Kidney epithelial cell (primary cell): ENCODE data around the gene LIPM. TPM values are rescaled to one million over a fixed set of nuclear protein-coding genes. Genes with fewer than 3 reads are reported as not detected.

Source experiments
- DNase-seq: peaks from one replicate; pipeline ENCODE4 v3.0.0-alpha.2; 2010; ENCODE audit warnings: low read depth
- H3K27me3 ChIP-seq: 2 replicates; pipeline ENCODE4 v1.6.0; 2011; ENCODE audit warnings: low read length; ENCODE audit not compliant: control insufficient read depth, insufficient read depth
- H3K36me3 ChIP-seq: 2 replicates; pipeline ENCODE4 v1.5.1; 2011; ENCODE audit warnings: low read length; ENCODE audit not compliant: control insufficient read depth, insufficient read depth
- H3K4me3 ChIP-seq: 2 replicates; pipeline ENCODE4 v1.5.1; 2011; ENCODE audit warnings: low read depth, mild to moderate bottlenecking, control low read depth, low read length
- CTCF ChIP-seq: IDR thresholded peaks from 2 replicates; pipeline ENCODE4 v1.5.1; 2011; ENCODE audit warnings: mild to moderate bottlenecking, moderate library complexity, low read length, control low read depth, inconsistent platforms; ENCODE audit not compliant: insufficient read depth, poor library complexity, severe bottlenecking
- total RNA-seq: library from RNA; depleted of rRNA; stranded (reverse); fragments of >200 nt; gene quantifications from 2 replicates; pipeline ENCODE4 v1.2.3, GENCODE V29; 2015

The LIPM gene
- total RNA-seq, 1 donor from 2014 or later: not detected

- DNase-seq: no peak
- no peaks in the 10 kb centered on the region for H3K36me3 ChIP-seq
- no peaks in the 10 kb centered on the region for H3K27me3 ChIP-seq
- no peak for TF ChIP-seq CTCF
- no peak overlapping the region for H3K4me3 ChIP-seq
These were observed 62.8 kb downstream of the LIPM start for GRCh38 chr10:88865281-88865876.

GRCh38 chr10:88866454-88866853 lies 63.9 kb downstream of the LIPM start:
- DNase-seq: no peak
- Histone ChIP-seq H3K27me3 (no peaks in the 10 kb centered on the region), H3K36me3 (no peaks in the 10 kb centered on the region)

GRCh38 chr10:88870089-88870488 lies 67.6 kb downstream of the LIPM start:
- DNase-seq: no peak
- no peaks in the 10 kb centered on the region for H3K27me3 ChIP-seq
- H3K36me3 ChIP-seq: no peaks in the 10 kb centered on the region
- TF ChIP-seq CTCF: no peak
- no peak overlapping the region for H3K4me3 ChIP-seq

More at GRCh38 chr10:88866454-88866853, 63.9 kb downstream of the LIPM start:
- no peak overlapping the region for H3K4me3 ChIP-seq
- no peak for TF ChIP-seq CTCF

Other genes with a start within 250 kb of the LIPM start
- gene RNLS, start 219.4 kb upstream of the LIPM start, total RNA-seq: 24.7 and 25.9 TPM in 2 replicates
- gene LIPJ, start 216.0 kb upstream of the LIPM start, total RNA-seq: 0.08 TPM in 1 of 2 replicates, not detected in the other
- not detected in 2 replicates for gene LIPF, start 138.3 kb upstream of the LIPM start, total RNA-seq
- not detected in 2 replicates for gene LIPK, start 96.5 kb upstream of the LIPM start, total RNA-seq
- gene LIPN, start 42.7 kb upstream of the LIPM start, total RNA-seq: not detected in 2 replicates
- gene ANKRD22, start 49.1 kb downstream of the LIPM start, total RNA-seq: 0.17 and 0.21 TPM in 2 replicates
- 5.2 and 9.4 TPM in 2 replicates for gene STAMBPL1, start 77.5 kb downstream of the LIPM start, total RNA-seq
- 34.3 and 37.6 TPM in 2 replicates for gene ACTA2, start 150.0 kb downstream of the LIPM start, total RNA-seq
- gene FAS, start 188.1 kb downstream of the LIPM start, total RNA-seq: 34.8 and 41.1 TPM in 2 replicates